SIG-M5 (cell line): Measurements from ENCODE around the gene CANT1.

Source experiments
- DNase-seq: peaks from one replicate; lab custom pipeline; 2025; lab: John Stamatoyannopoulos, UW

Gene CANT1

GRCh38 chr17:78995022-78995760 lies 14.4 kb downstream of the CANT1 start:
- DNase-seq, result no peak

GRCh38 chr17:78993981-78994671 lies 15.4 kb downstream of the CANT1 start:
- no peak for DNase-seq

GRCh38 chr17:78993241-78993956 lies 16.2 kb downstream of the CANT1 start:
- no peak for DNase-seq

DNA sequence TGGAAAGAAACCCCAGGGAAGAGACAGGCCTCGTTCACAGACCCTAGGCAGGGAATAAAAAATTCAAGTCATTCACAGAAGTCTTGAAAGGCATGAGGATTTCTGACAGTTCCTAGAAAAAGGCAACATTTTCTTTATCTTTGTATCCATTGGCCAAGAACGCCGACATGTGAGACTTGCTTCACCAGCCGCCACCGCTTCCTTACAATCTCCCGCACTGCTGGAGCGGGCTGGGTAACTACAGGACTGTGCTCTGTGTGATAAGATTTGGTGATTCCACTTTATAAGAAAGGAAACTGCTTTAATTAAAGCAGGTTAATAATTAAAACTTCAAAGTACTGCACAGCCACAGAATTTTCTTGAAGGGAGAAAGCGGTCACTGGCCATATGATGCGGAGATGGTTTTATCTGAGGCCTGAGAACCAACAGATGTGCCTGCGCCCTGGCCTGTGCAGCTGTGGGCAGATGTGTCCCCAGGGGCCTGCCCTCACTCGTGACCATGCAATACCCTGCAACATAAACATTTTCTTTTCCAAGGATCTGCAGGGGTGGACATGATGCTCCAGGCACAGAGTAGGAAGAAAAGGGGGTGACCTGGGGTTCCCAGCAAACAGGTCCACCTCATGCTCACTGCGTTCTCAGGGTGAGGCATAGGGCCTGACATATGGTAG lies 16.9 kb downstream of the CANT1 start:
- no peak for DNase-seq

DNA sequence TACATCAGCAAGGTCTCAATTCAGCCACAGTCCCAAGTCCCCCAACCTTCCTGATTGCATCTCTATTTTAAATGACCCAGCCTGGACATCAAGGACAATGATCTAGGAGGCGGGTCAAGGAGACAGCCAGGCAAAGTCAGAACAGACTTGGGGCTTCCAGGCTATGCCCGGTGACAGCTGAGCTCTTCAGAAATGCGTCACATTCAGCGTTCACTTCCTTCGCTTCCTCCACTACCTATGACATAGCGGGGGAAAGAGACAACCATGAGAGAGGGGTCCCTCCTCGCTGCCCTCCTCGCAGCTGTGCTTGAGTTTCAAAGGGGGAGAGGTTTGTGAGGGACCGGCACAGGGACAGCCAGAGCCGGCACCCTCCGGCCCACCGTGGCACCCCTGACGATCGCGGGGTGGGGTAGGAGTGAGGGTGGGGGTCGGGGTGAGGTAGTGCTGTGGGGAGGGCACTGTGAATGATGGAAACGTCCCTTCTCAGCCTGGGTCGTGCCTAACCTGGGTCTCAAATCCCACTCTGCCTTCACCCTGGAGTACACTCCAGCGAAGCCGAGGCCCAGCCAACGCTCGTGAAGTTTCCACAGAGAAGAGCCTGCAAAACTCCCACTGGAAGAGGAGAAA lies 17.5 kb downstream of the CANT1 start:
- DNase-seq, result no peak

- DNase-seq, result no peak
Measured at GRCh38 chr17:78991017-78991738, 18.4 kb downstream of the CANT1 start.

GRCh38 chr17:78990349-78991016 lies 19.1 kb downstream of the CANT1 start:
- no peak for DNase-seq

DNA sequence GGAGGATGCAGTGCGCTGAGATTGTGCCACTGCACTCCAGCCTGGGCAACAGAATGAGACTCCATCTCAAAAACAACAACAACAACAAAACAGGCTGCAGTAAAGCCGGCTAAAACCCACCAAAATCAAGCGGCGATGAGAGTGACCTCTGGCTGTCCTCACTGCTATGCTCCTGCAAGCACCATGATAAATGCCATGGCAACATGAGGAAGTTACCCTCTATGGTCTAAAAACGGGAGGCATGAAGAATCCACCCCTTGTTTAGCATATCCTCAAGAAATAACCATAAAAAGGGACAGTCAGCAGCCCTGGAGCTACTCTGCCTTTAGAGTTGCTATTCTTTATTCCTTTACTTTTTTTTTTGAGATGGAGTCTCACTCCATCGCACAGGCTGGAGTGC lies 21.4 kb downstream of the CANT1 start:
- no peak for DNase-seq

- DNase-seq, result no peak
Measured at GRCh38 chr17:78986649-78987328, 22.8 kb downstream of the CANT1 start.

- DNase-seq, result peak; percentile 52
Measured at GRCh38 chr17:78986048-78986648, 23.4 kb downstream of the CANT1 start.

DNA sequence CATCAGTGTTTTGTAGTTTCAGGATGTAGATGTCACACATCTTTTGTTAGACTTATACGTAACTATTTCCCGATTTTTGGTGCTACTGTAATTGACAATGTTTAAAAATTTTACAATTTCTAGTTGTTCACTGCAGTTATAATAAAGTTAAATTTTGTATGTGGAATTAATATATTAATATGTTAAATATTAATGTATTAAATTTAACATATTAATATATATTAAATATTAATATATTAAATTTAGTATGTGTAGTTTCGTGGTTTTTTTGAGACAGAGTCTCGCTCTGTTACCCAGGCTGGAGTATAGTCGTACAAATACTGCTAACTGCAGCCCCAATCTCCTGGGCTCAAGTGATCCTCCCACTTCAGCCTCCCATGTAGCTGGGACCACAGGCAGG lies 24.2 kb downstream of the CANT1 start:
- DNase-seq, result no peak

DNA sequence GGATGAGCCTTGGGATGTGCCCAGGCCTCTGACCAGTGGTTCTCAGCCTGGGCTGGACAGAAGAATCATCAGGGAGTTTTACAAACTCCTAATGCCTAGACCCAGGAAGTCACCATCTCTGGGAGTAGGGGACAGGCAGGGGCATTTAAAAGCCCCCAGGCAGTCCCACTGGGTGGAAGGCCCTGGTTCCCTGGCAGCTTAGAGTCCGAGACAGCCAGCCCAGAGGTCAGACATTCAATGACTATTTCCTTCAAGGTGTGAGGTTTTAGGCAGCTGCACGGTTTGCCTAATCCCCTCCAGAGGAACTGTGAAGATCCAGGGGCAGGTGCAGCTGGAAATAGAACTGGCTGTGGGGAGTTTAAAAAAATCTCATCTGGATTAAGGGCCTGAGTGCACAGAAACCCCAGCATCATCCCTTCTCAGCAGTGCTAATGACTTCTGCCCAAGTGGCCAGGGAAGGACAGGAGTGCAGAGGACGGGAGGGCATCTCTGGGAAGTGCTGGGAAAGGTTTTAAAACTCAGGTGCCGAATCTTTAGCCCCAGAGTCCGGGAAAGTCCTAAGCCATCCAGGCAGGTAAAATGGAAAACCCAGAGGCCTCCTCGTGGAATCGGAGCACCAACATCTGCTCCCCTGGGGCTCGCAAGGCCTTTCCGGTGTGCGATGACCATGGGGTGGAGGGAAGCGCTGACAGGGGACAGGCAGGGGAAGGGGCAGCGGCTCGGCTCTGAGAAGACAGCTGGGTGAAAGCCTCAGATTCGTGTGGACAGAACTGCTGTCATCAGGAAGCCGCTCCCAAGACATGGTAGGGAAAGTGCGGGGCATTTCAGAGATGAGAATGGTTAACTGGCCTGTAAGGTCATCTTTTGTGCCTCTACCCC lies 28.3 kb downstream of the CANT1 start:
- no peak for DNase-seq

- no peak for DNase-seq
Measured at GRCh38 chr17:78980624-78980972, 29.0 kb downstream of the CANT1 start.

- DNase-seq, result no peak
Measured at GRCh38 chr17:78979780-78980623, 29.6 kb downstream of the CANT1 start, which contains the start of gene LGALS3BP. Gene LGALS3BP, minus strand, starts transcription at chr17:78979923. Its CDS starts 2,732 bp downstream, at chr17:78977191.

DNA sequence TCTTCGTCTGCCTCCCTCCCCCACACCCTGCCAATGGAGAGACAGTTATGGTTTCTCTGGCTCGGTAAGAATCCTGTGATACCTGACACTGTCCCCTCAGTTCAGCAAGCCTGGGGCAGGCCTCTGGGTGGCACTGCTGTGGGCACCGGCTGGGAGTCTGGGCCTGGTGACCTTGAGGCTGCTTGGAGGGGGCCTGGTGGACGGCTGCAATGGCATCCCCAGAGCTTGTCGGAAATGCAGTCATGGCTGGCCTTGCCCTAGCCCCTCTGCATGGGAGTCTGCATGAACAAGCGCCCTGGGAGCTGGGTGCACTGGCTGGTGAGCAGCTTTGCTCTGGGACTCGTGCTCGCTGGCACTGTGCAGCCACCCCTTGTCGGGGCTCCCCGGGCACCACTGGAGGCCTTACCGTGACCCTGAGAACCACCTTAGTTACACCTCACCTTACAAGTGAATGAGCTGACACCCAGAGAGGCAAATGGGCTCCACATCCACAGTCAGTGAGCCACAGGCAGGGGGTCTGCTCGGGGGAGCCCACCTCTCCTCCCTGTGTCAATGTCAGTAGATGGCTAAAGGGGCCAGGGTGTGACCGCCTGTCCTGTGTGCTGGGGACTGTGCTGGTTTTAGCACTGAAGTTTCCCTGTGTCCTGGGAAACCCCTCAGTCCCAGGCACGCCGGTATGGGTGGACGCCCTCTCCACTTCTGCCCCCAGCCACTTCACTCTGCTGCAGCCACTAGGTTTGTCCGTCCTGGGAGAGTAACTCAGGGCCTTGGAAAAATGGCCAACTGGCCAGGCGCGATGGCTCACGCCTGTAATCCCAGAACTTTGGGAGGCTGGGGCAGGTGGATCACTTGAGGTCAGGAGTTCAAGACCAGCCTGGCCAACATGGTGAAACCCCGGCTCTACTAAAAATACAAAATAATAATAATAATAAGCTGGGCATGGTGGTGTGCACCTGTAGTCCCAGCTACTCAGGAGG lies 31.3 kb downstream of the CANT1 start:
- DNase-seq, result no peak

GRCh38 chr17:78977681-78977943 lies 32.0 kb downstream of the CANT1 start:
- DNase-seq, result no peak
